Small intestine (tissue), 7 donors: ENCODE results near the gene GTF2IRD1. TPM values are rescaled to one million over a fixed set of nuclear protein-coding genes. Genes with fewer than 3 reads are reported as not detected.
A peak's percentile ranks its signal among the peaks of the same experiment; 100 is the strongest.

ENCODE experiments used
- DNase-seq, 2 donors: peaks; one replicate each; pipeline versions ENCODE4 v3.0.0 to v3.0.0-alpha.2; 2013
- FAIRE-seq: peaks from 2 replicates; lab custom pipeline; 2012; peaks lifted over from hg19 to GRCh38; lab: Jason Lieb, UNC
- H3K27ac ChIP-seq, 3 donors: one replicate each; pipeline ENCODE4 v1.5.1; 2013; ENCODE audit warnings: low read length in 2 of 3, mild to moderate bottlenecking in 2 of 3, control low read depth in 1 of 3, inconsistent platforms in 1 of 3, low read depth in 1 of 3, moderate library complexity in 1 of 3
- H3K27me3 ChIP-seq, 3 donors: one replicate each; pipeline ENCODE4 v1.6.1; 2013; ENCODE audit warnings: low read length in 3 of 3, inconsistent platforms in 1 of 3; ENCODE audit not compliant: control insufficient read depth in 3 of 3, insufficient read depth in 3 of 3
- H3K36me3 ChIP-seq, 3 donors: one replicate each; pipeline ENCODE4 v1.6.1; 2013; ENCODE audit warnings: low read length in 3 of 3, inconsistent platforms in 1 of 3, low read depth in 1 of 3, mild to moderate bottlenecking in 1 of 3, moderate library complexity in 1 of 3; ENCODE audit not compliant: control insufficient read depth in 3 of 3, insufficient read depth in 2 of 3
- H3K4me1 ChIP-seq, 3 donors: one replicate each; pipeline ENCODE4 v1.6.1; 2013; ENCODE audit warnings: low read length in 2 of 3, inconsistent platforms in 1 of 3, low read depth in 1 of 3, mild to moderate bottlenecking in 1 of 3, moderate library complexity in 1 of 3; ENCODE audit not compliant: control insufficient read depth in 3 of 3, insufficient read depth in 2 of 3
- H3K4me3 ChIP-seq, 3 donors: one replicate each; pipeline ENCODE4 v1.5.1; 2013; ENCODE audit warnings: low read length in 3 of 3, control low read depth in 1 of 3, inconsistent platforms in 1 of 3, low read depth in 1 of 3, mild to moderate bottlenecking in 1 of 3, moderate library complexity in 1 of 3
- H3K9me3 ChIP-seq, 2 donors: one replicate each; pipeline ENCODE4 v1.6.1; 2013; ENCODE audit warnings: low read depth in 1 of 2, low read length in 1 of 2; ENCODE audit not compliant: control insufficient read depth in 2 of 2, insufficient read depth in 1 of 2
- WGBS, 3 donors: extraction: QIAGEN DNeasy Blood & Tissue Kit; methylation state at CpG; one replicate each; pipeline ENCODE4 v1.1.7; 2013; 5-methylcytosine and 5-hydroxymethylcytosine counted together
- polyA plus RNA-seq, 4 donors: library from polyadenylated mRNA; stranded (reverse) in 3 of 4; unstranded in 1 of 4; fragments of 200-250 nt in 3 of 4; fragments of 120-200 nt in 1 of 4; gene quantifications; one replicate each; pipeline versions ENCODE4 v1.2.1 to v1.2.3, GENCODE V29; 2013
- donor health status: healthy with polysubstance abuse.
- donor health status: control.
- donor health status: control.
- donor health status: Bipolar disorder and iron deficiency.
- donor health status: healthy.

The GTF2IRD1 gene
- polyA plus RNA-seq, 4 donors: 1.6 to 55.2 (median 10.1) TPM

- H3K4me3 ChIP-seq: no peak overlapping the region
- DNase-seq (peak; percentile 45 to 86), FAIRE-seq (no peak)
- 23 to 62% (median 50%) methylated on average over 6 to 7 of the region's 7 CpGs for WGBS, 3 donors
- H3K9me3 ChIP-seq: no peaks in the 10 kb centered on the region
- H3K4me1 ChIP-seq: peaks cover 0 to 54% (median 3%) of the 10 kb centered on the region in 3 donors
- peak overlapping the region in 1 of 3 donors; percentile 87 for H3K27ac ChIP-seq
- peaks cover 0 to 81% (median 0%) of the 10 kb centered on the region in 3 donors for H3K36me3 ChIP-seq
- no peaks in the 10 kb centered on the region for H3K27me3 ChIP-seq
Measured at GRCh38 chr7:74464931-74465886, 11.5 kb downstream of the GTF2IRD1 start.

- Histone ChIP-seq H3K4me1 (peaks cover 0 to 49% (median 3%) of the 10 kb centered on the region in 3 donors), H3K9me3 (no peaks in the 10 kb centered on the region), H3K27ac (peak overlapping the region in 1 of 3 donors; percentile 87), H3K27me3 (no peaks in the 10 kb centered on the region), H3K36me3 (peaks cover 0 to 71% (median 0%) of the 10 kb centered on the region in 3 donors), H3K4me3 (no peak overlapping the region)
- WGBS, 3 donors: 62 to 67% (median 63%) methylated on average over 21 of the region's 21 CpGs
- no peak for FAIRE-seq
- peak in 1 of 2 donors; percentile 53 for DNase-seq
Measured at GRCh38 chr7:74466196-74466813, 12.6 kb downstream of the GTF2IRD1 start.

DNA sequence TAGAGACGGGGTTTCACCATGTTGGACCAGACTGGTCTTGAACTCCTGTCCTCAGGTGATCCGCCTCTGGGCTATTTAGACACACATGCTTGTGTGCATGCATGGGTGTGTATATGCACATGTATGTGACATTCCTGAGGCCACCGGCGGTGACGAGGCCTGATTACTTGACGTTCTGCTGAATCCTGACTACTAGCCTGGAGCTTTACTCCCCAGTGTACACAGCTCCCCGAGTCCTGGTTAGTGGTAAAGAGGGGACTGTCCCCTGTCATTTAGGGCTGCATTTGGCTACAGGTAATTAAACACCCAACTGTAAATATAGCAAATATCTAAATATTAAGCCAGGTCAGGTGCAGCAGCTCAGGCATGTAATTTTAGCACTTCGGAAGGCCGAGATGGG lies 14.2 kb downstream of the GTF2IRD1 start:
- H3K27ac ChIP-seq: no peak overlapping the region
- FAIRE-seq: no peak

DNA sequence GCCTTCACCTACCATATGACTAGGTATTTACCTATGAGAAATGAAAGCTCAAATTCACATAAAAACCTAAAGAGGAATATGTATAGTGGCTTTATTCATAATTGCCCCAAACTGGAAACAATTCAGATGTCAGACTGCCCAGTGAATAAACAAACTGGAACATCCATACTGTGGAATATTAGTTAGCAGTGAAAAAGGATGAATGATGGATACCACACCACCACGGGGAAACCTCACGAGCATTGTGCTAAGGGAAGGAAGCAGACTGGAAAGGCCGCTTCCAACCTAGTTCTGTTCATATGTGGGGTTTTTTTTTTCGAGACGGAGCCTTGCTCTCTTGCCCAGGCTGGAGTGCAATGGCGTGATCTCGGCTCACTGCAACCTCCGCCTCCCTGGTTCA lies 16.8 kb downstream of the GTF2IRD1 start:
- H3K27me3 ChIP-seq: no peaks in the 10 kb centered on the region
- H3K36me3 ChIP-seq: peaks cover 0 to 68% (median 0%) of the 10 kb centered on the region in 3 donors
- peaks cover 0 to 18% (median 0%) of the 10 kb centered on the region in 3 donors for H3K4me1 ChIP-seq
- DNase-seq: no peak
- no peak for FAIRE-seq
- H3K4me3 ChIP-seq: no peak overlapping the region
- no peaks in the 10 kb centered on the region for H3K9me3 ChIP-seq
- no peak overlapping the region for H3K27ac ChIP-seq
- WGBS, 3 donors: 92 to 96% (median 95%) methylated on average over 8 of the region's 8 CpGs

More for the DNA sequence above, 14.2 kb downstream of the GTF2IRD1 start:
- H3K9me3 ChIP-seq: no peaks in the 10 kb centered on the region
- no peaks in the 10 kb centered on the region for H3K27me3 ChIP-seq
- H3K4me1 ChIP-seq: peaks cover 0 to 37% (median 3%) of the 10 kb centered on the region in 3 donors
- H3K4me3 ChIP-seq: no peak overlapping the region
- H3K36me3 ChIP-seq: peaks cover 0 to 72% (median 0%) of the 10 kb centered on the region in 3 donors
- DNase-seq: no peak
- 78 to 83% (median 78%) methylated on average over 9 of the region's 9 CpGs for WGBS, 3 donors

- no peak overlapping the region for H3K27ac ChIP-seq
- 72 to 82% (median 77%) methylated on average over 5 of the region's 5 CpGs for WGBS, 3 donors
- H3K27me3 ChIP-seq: no peaks in the 10 kb centered on the region
- H3K4me1 ChIP-seq: peaks cover 0 to 23% (median 9%) of the 10 kb centered on the region in 3 donors
- peaks cover 0 to 57% (median 0%) of the 10 kb centered on the region in 3 donors for H3K36me3 ChIP-seq
- no peak overlapping the region for H3K4me3 ChIP-seq
- FAIRE-seq (no peak), DNase-seq (no peak)
- H3K9me3 ChIP-seq: no peaks in the 10 kb centered on the region
Measured at GRCh38 chr7:74473116-74473515, 19.4 kb downstream of the GTF2IRD1 start.

- no peak for DNase-seq
- H3K36me3 ChIP-seq: peaks cover 0 to 54% (median 0%) of the 10 kb centered on the region in 3 donors
- H3K4me1 ChIP-seq: peaks cover 2 to 34% (median 10%) of the 10 kb centered on the region in 3 donors
- no peak for FAIRE-seq
- no peaks in the 10 kb centered on the region for H3K27me3 ChIP-seq
- no peaks in the 10 kb centered on the region for H3K9me3 ChIP-seq
- 91 to 96% (median 93%) methylated on average over 4 of the region's 4 CpGs for WGBS, 3 donors
- H3K27ac ChIP-seq: no peak overlapping the region
- H3K4me3 ChIP-seq: no peak overlapping the region
Measured at GRCh38 chr7:74474271-74474865, 20.7 kb downstream of the GTF2IRD1 start.

DNA sequence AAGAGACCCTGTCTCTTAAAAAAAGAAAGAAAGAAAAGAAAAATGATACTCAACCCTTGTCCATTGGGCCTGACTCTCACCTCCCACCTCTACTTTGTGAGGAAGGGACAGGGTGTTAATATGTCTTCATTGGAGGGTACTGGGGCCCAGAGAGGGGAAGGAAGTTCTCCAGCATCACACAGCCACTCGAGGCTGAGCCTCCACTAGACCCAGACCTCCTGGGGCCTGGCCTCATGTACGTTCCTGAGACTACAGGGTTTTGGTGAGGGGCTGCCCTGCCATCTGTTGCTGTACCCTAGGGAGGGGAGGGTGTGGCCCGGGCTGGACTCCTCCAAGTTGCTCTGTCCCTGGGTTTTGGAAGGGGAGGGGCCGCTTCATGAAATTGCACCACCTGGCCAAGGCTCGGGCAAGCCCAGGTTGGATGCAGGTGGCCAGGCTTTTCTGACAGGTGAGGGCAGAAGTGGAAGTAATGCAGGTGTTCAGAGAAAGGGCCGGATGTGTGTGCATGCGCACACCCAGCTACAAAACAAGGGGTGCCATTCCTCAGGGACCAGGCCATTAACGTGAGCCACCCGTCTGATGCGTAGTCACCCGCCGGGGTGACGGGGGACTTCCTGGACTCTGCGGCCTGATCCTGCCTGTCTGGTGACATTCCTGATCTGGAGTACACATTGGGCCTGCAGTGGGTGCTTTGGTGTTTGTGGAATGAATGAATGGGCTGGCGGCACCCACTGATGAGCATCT lies 21.7 kb downstream of the GTF2IRD1 start:
- FAIRE-seq: no peak
- peaks cover 3 to 44% (median 10%) of the 10 kb centered on the region in 3 donors for H3K4me1 ChIP-seq

More for the DNA sequence above, 21.7 kb downstream of the GTF2IRD1 start:
- peaks cover 0 to 46% (median 0%) of the 10 kb centered on the region in 3 donors for H3K36me3 ChIP-seq
- H3K4me3 ChIP-seq: no peak overlapping the region
- 28 to 68% (median 44%) methylated on average over 15 of the region's 15 CpGs for WGBS, 3 donors
- H3K9me3 ChIP-seq: no peaks in the 10 kb centered on the region
- no peaks in the 10 kb centered on the region for H3K27me3 ChIP-seq
- peak in 1 of 2 donors; percentile 43 for DNase-seq
- H3K27ac ChIP-seq: peak overlapping the region in 2 of 3 donors; percentile 8 to 9
